ENCODE measurements around the gene AGAP6. TPM values are rescaled to one million over a fixed set of nuclear protein-coding genes. Genes with fewer than 3 reads are reported as not detected.
"Not testable (repeated sequence)": the region's sequence is repeated elsewhere in the genome, so short reads cannot be mapped to it uniquely, and the experiment has no call there.

Gene AGAP6
- total RNA-seq (2021) (16.7 and 17.7 TPM in 2 replicates), Bru-seq, nascent RNA (percentile 89 among the genes with signal in this experiment), BruChase-seq, experiment 1, labeled RNA remaining after a 2-hour chase (percentile 94 among the genes with signal in this experiment), BruChase-seq, experiment 2, labeled RNA remaining after a 6-hour chase (percentile 92 among the genes with signal in this experiment)
- long read RNA-seq, partial matches to known transcripts, result 6 of 23 reads
- long read RNA-seq, other reads (novel, unspliced or antisense), result 17 of 23 reads

DNA sequence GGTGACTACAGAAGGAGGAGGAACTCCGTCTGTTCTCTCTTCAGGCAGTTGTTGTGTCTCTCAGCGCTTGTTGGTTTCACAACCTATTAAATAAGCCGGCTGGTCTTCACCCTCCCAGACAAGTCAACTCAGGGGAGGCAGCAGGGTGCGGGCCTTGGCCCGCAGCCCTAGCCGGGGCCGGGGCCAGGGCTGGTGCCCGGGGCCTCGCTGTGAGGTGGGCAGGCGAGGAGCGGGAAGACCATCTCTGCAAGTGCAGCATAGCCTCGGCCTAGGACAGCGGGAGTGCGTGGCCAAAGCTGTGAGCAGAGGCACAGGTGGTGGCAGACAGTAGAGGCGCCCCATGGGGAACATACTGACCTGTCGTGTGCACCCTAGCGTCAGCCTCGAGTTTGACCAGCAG lies at the start of gene AGAP6:
TSS of gene AGAP6 (plus strand) at position 31 of the 400 bp plus-strand sequence. CDS start at position 341, 310 bp downstream.
- H3K36me3 ChIP-seq (ENCODE audit: insufficient read depth, low read length, poor library complexity, severe bottlenecking); H3K27me3 ChIP-seq (replicated peaks; ENCODE audit: insufficient read depth, low read depth, low read length, poor library complexity); DNase-seq (ENCODE audit: low spot score); POLR2A ChIA-PET (ENCODE audit: low non-redundant PET); H3K9me3 ChIP-seq (ENCODE audit: low read depth, low read length, poor library complexity, severe bottlenecking); BruUV-seq (replicated peaks); H3K4me1 ChIP-seq (ENCODE audit: insufficient read depth, low read length, poor library complexity, severe bottlenecking); H3K27ac ChIP-seq (ENCODE audit: low read depth, low read length, poor library complexity, severe bottlenecking); intact Hi-C loops (cut with micrococcal nuclease; ENCODE audit: unreplicated experiment); CTCF ChIA-PET; H3K4me3 ChIP-seq (ENCODE audit: low read depth, low read length, poor library complexity, severe bottlenecking): not testable (repeated sequence)

DNA sequence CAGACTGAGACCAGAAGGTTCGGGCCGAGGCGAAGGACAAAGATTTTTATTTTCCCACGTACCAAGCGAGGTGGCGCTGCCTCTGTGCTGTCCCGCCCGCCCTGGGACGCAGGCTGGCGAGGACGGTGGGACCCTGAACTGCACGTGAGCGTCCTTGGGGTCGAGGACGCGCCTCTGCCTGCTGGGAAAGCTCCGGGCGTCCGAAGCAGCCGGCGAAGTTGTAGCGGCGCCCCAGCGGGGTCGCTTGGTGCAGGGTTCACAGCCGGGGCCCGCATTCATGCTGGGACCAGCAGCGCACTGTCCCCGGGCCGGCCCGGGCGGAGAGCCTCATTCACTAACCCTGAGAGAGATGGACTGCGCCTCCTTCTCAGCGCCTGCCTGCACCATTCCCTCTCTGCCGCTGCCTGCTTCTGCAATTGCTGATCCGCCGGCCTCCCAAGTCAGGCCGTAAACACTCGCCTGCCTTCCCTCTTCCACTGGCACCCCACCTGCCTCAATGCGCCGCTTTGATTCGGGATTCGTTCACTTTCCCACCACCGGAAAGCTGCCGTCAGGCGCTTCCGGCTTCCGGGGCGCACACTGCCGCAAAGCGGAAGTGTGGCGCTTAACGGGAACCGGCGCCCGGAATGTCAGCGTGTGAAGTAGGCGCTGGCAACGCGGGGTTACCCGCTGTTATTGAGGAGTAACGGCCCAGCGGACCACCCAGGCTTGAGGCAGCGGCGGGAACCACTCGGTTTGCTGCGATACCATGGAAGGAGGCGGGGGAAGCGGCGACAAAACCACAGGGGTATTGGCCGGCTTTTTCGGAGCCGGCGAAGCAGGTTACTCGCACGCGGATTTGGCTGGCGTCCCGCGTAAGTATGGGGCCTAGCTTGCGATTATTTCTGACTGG lies 46.5 kb upstream of the AGAP6 start, which contains the start of the genes PARG and TIMM23B:
TSS of gene PARG (minus strand) at position 581 of the 892 bp plus-strand sequence. CDS start at position 279, 302 bp downstream.
TSS of gene TIMM23B (plus strand) at position 607 of the 892 bp plus-strand sequence. CDS start at position 749, 142 bp downstream.
- H3K27me3 ChIP-seq (replicated peaks; ENCODE audit: insufficient read depth, low read depth, low read length, poor library complexity); H3K4me1 ChIP-seq (ENCODE audit: insufficient read depth, low read length, poor library complexity, severe bottlenecking); CTCF ChIA-PET; POLR2A ChIA-PET (ENCODE audit: low non-redundant PET); H3K9me3 ChIP-seq (ENCODE audit: low read depth, low read length, poor library complexity, severe bottlenecking); H3K36me3 ChIP-seq (ENCODE audit: insufficient read depth, low read length, poor library complexity, severe bottlenecking); intact Hi-C loops (cut with micrococcal nuclease; ENCODE audit: unreplicated experiment): not testable (repeated sequence)
- TSS peak; percentile 42 for BruUV-seq (replicated peaks)
- Histone ChIP-seq H3K4me3 (ENCODE audit: low read depth, low read length, poor library complexity, severe bottlenecking) (peak within 1 kb of the TSS; percentile 82), H3K27ac (ENCODE audit: low read depth, low read length, poor library complexity, severe bottlenecking) (peak within 1 kb of the TSS; percentile 82)
- peak; percentile 92 for DNase-seq (ENCODE audit: low spot score)

DNA sequence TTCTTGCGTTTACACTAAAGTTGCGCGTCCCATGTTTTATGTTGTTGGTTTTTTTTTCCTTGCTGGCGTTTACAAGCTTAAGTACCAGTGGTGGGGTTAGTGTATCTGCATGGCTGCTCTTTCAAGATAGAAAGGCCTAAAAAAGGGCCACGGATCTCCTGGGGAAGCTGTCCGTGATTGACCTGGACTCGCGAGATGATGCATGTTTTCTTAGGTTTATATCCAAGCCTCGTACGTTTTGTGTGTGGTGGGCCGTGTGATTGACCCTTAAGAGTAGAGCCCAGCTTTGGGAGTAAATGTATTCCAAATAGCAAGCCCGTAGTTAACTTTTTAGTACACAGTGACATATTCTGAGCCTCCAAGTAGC lies 45.9 kb upstream of the AGAP6 start:
- POLR2A ChIA-PET (ENCODE audit: low non-redundant PET); H3K4me1 ChIP-seq (ENCODE audit: insufficient read depth, low read length, poor library complexity, severe bottlenecking); CTCF ChIA-PET; H3K27me3 ChIP-seq (replicated peaks; ENCODE audit: insufficient read depth, low read depth, low read length, poor library complexity); DNase-seq (ENCODE audit: low spot score); H3K9me3 ChIP-seq (ENCODE audit: low read depth, low read length, poor library complexity, severe bottlenecking); H3K36me3 ChIP-seq (ENCODE audit: insufficient read depth, low read length, poor library complexity, severe bottlenecking); intact Hi-C loops (cut with micrococcal nuclease; ENCODE audit: unreplicated experiment): not testable (repeated sequence)
- Histone ChIP-seq H3K4me3 (ENCODE audit: low read depth, low read length, poor library complexity, severe bottlenecking) (peak overlapping the region; percentile 82), H3K27ac (ENCODE audit: low read depth, low read length, poor library complexity, severe bottlenecking) (peak overlapping the region; percentile 82)
- TSS peak; percentile 71 for BruUV-seq (replicated peaks)

DNA sequence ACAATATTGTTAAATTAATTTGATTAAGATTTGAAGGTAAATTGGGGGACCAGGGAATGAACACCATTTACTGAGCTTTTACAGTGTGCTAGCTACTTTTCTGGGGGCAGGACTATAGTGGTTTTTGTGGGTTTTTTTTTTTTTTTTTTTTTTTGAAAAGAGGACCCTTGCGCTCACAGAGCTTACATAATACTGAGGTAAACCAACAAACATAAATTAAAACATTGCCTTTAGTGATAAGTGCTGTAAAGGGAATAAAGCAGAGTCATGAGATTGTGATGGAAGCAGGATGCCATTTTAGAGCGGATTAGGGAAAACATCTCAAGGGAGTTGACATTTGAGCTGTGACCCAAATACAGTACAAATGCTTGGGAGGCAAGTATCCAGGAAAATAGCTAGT lies 44.6 kb upstream of the AGAP6 start:
- BruUV-seq (replicated peaks); H3K4me3 ChIP-seq (ENCODE audit: low read depth, low read length, poor library complexity, severe bottlenecking); DNase-seq (ENCODE audit: low spot score); H3K4me1 ChIP-seq (ENCODE audit: insufficient read depth, low read length, poor library complexity, severe bottlenecking); H3K27ac ChIP-seq (ENCODE audit: low read depth, low read length, poor library complexity, severe bottlenecking); H3K36me3 ChIP-seq (ENCODE audit: insufficient read depth, low read length, poor library complexity, severe bottlenecking); POLR2A ChIA-PET (ENCODE audit: low non-redundant PET); intact Hi-C loops (cut with micrococcal nuclease; ENCODE audit: unreplicated experiment); CTCF ChIA-PET; H3K9me3 ChIP-seq (ENCODE audit: low read depth, low read length, poor library complexity, severe bottlenecking); H3K27me3 ChIP-seq (replicated peaks; ENCODE audit: insufficient read depth, low read depth, low read length, poor library complexity): not testable (repeated sequence)

DNA sequence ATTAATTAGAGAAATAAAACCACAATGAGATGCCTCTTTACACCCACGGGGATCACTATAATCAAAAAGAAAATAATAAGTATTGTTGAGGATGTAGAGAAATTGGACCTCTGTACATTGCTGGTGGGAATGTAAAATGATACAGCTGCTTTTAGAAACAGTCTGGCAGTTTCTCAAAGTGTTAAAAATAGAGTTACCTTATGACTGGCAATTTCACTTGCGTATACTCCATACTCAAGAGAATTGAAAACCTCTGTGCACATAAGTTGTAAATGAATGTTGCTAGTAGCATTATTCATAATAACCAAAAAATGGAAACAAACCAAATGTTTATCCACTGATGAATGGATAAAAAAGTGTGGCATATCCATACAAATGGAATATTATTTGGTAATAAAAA lies 40.1 kb upstream of the AGAP6 start:
- H3K27ac ChIP-seq (ENCODE audit: low read depth, low read length, poor library complexity, severe bottlenecking); POLR2A ChIA-PET (ENCODE audit: low non-redundant PET); BruUV-seq (replicated peaks); DNase-seq (ENCODE audit: low spot score); H3K9me3 ChIP-seq (ENCODE audit: low read depth, low read length, poor library complexity, severe bottlenecking); H3K4me3 ChIP-seq (ENCODE audit: low read depth, low read length, poor library complexity, severe bottlenecking); CTCF ChIA-PET; H3K4me1 ChIP-seq (ENCODE audit: insufficient read depth, low read length, poor library complexity, severe bottlenecking); H3K27me3 ChIP-seq (replicated peaks; ENCODE audit: insufficient read depth, low read depth, low read length, poor library complexity); H3K36me3 ChIP-seq (ENCODE audit: insufficient read depth, low read length, poor library complexity, severe bottlenecking); intact Hi-C loops (cut with micrococcal nuclease; ENCODE audit: unreplicated experiment): not testable (repeated sequence)

DNA sequence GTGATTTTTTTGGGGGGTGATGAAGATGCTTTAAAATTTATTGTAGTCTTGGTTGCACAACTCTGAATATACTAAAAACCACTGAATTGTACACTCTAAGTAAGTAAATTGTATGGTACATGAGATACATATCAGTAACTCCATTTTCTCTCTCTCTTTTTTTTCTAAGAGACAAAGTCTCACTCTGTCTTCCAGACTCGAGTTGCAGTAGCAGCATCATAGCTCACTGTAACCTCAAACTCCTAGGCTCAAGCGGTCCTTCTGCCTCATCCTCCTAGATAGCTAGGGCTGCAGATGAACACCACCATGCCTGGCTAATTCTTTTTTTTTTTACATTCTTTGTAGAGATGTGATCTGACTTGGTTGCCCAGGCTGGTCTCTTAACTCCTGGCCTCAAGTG lies 39.5 kb upstream of the AGAP6 start:
- H3K27ac ChIP-seq (ENCODE audit: low read depth, low read length, poor library complexity, severe bottlenecking); BruUV-seq (replicated peaks); H3K27me3 ChIP-seq (replicated peaks; ENCODE audit: insufficient read depth, low read depth, low read length, poor library complexity); H3K4me3 ChIP-seq (ENCODE audit: low read depth, low read length, poor library complexity, severe bottlenecking); intact Hi-C loops (cut with micrococcal nuclease; ENCODE audit: unreplicated experiment); H3K36me3 ChIP-seq (ENCODE audit: insufficient read depth, low read length, poor library complexity, severe bottlenecking); H3K9me3 ChIP-seq (ENCODE audit: low read depth, low read length, poor library complexity, severe bottlenecking); H3K4me1 ChIP-seq (ENCODE audit: insufficient read depth, low read length, poor library complexity, severe bottlenecking); DNase-seq (ENCODE audit: low spot score); CTCF ChIA-PET; POLR2A ChIA-PET (ENCODE audit: low non-redundant PET): not testable (repeated sequence)

DNA sequence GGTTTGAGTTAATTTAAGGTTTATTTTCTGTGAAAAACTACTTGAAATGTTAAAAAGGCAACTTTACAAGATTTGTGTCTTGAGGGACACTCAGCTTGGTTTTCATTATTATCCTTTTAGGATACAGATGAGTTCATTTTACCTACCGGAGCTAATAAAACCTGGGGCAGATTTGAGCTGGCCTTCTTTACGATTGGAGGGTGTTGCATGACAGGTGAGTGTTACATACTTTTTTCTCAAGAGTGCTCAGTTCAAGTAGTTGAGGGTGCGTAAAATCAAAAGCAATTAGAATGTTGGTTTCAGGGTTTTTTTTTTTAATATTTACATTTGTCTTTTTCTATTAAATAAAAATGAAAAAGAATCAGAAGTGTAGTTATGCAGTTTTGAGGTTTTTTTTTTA lies 36.2 kb upstream of the AGAP6 start:
- H3K27me3 ChIP-seq (replicated peaks; ENCODE audit: insufficient read depth, low read depth, low read length, poor library complexity); intact Hi-C loops (cut with micrococcal nuclease; ENCODE audit: unreplicated experiment); H3K27ac ChIP-seq (ENCODE audit: low read depth, low read length, poor library complexity, severe bottlenecking); CTCF ChIA-PET; H3K4me1 ChIP-seq (ENCODE audit: insufficient read depth, low read length, poor library complexity, severe bottlenecking); H3K36me3 ChIP-seq (ENCODE audit: insufficient read depth, low read length, poor library complexity, severe bottlenecking); DNase-seq (ENCODE audit: low spot score); H3K9me3 ChIP-seq (ENCODE audit: low read depth, low read length, poor library complexity, severe bottlenecking); POLR2A ChIA-PET (ENCODE audit: low non-redundant PET); H3K4me3 ChIP-seq (ENCODE audit: low read depth, low read length, poor library complexity, severe bottlenecking); BruUV-seq (replicated peaks): not testable (repeated sequence)
